ENCODE measurements around the gene HK1.

GRCh38 chr10:69407621-69408301 lies 129.5 kb downstream of the HK1 start:
- TF ChIP-seq CTCF (conservative IDR thresholded peaks at IDR 0.05; ENCODE audit: low read depth, low read length) (0 out of 2 replicates have a peak, but pooled peaks have one; percentile 17), RFX5 (IDR thresholded peaks at IDR 0.05; ENCODE audit: low read depth, low read length) (no peak), USF2 (IDR thresholded peaks at IDR 0.05; ENCODE audit: low read depth, low read length) (no peak), POLR2A (IDR thresholded peaks at IDR 0.05; ENCODE audit: low read depth, low read length) (no peak)
